Activated naive CD4-positive, alpha-beta T cell treated with anti-CD3 and anti-CD28 coated beads, Interleukin-2, amount 50 U/mL, for 24 hours (primary cell): ENCODE results near the gene PSMB4.
"Not testable (repeated sequence)": the region's sequence is repeated elsewhere in the genome, so short reads cannot be mapped to it uniquely, and the experiment has no call there.

Experiments
- H3K27ac Mint-ChIP-seq: one replicate; pipeline ENCODE4 v1.8.0; 2021; ENCODE audit warnings: mild to moderate bottlenecking, mixed read lengths
- H3K27me3 Mint-ChIP-seq: one replicate; pipeline ENCODE4 v1.8.0; 2021; ENCODE audit warnings: mixed read lengths
- H3K36me3 Mint-ChIP-seq: one replicate; pipeline ENCODE4 v1.8.0; 2021; ENCODE audit warnings: mixed read lengths
- H3K4me1 Mint-ChIP-seq: one replicate; pipeline ENCODE4 v1.8.0; 2021; ENCODE audit warnings: mixed read lengths
- H3K4me3 Mint-ChIP-seq: one replicate; pipeline ENCODE4 v1.8.0; 2021; ENCODE audit warnings: mild to moderate bottlenecking, mixed read lengths
- H3K9me3 Mint-ChIP-seq: one replicate; pipeline ENCODE4 v1.8.0; 2021; ENCODE audit warnings: mixed read lengths

Gene PSMB4

DNA sequence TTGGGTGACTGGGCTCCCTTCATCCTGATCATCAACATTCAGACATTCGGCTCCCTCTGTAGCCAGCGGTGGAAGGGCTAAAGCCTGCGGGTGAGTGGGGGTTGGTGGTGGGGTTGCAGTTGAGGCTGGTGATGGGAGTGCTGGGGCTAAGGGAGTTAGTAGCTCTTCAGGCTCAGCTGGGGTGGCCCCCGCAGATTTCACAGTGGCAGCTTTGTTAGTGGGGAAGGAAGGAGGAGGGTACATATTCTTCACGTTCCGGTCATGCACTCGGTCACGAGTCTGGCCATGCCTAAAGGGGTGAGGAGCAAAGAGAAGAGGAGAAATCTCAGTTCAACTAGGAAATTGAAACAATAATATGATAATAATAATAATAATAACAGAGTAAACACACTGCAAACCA, 6.8 kb downstream of the PSMB4 start:
- Mint-ChIP-seq H3K36me3 (peaks cover 17% of the 10 kb centered on the region), H3K4me3 (no peak overlapping the region), H3K4me1 (peaks cover 10% of the 10 kb centered on the region), H3K9me3 (no peaks in the 10 kb centered on the region), H3K27me3 (no peaks in the 10 kb centered on the region), H3K27ac (no peak overlapping the region)

DNA sequence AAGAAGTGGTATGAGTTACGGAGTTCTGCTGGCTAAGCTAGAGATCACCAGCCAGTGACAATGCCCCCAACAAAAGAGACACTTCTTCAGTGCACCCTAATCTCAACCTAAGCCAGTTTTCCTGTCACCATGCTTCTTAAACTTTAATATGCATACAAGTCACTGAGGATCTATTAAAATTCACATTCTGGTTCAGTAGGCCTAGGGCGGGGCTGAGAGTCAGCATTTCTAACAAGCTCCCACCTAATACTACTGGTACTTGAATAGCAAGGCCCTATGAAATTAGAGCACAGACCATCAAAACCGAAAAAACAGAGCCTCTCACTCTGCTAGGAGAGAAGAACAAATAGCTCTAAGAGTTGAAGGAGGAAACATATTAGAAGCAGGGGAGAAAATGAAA, 7.9 kb downstream of the PSMB4 start:
- Mint-ChIP-seq H3K4me3 (no peak overlapping the region), H3K27ac (no peak overlapping the region), H3K36me3 (peaks cover 16% of the 10 kb centered on the region), H3K27me3 (no peaks in the 10 kb centered on the region), H3K4me1 (no peaks in the 10 kb centered on the region), H3K9me3 (no peaks in the 10 kb centered on the region)

DNA sequence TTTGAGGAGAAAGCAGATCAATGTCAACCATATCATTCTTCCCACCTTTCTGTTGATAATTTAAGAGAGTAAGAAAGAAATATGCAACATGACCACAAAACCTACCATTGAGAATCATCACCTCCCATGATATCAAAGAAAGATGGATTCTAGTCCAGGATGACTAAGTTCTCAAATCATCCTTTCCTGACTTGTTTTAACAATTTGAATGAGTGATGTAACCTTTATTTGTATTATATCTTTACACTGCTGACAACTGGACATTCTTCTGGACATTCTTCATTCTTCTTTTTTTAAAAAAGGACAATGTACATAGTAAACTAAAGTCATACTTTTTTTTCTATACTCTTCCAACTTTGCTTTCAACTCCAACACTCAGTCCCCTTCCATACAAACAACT, 9.5 kb downstream of the PSMB4 start:
- no peak overlapping the region for H3K27ac Mint-ChIP-seq
- no peak overlapping the region for H3K4me3 Mint-ChIP-seq
- no peaks in the 10 kb centered on the region for H3K4me1 Mint-ChIP-seq
- H3K9me3 Mint-ChIP-seq, result no peaks in the 10 kb centered on the region
- no peaks in the 10 kb centered on the region for H3K27me3 Mint-ChIP-seq
- H3K36me3 Mint-ChIP-seq, result peaks cover 18% of the 10 kb centered on the region

DNA sequence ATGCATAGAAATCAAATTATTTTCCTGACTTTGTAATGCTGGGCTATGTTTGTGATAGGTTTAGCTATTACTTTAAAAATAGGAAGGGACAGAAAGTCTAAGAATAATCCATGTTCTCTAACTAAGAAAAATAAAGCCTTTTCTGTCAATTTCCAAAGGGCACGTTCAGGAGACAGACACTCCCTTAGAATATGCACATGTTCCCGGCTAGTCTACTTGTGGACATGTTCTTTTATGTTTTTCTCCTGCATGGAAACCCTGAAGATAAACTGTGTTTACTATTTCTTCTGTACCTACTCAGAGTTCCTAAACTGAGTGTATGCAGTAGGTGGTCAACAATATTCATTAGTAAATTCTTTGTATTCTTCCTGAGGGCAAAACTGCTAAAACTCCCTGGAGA, 12.5 kb downstream of the PSMB4 start:
- Mint-ChIP-seq H3K4me1 (no peaks in the 10 kb centered on the region), H3K27me3 (no peaks in the 10 kb centered on the region), H3K36me3 (peaks cover 22% of the 10 kb centered on the region), H3K27ac (no peak overlapping the region), H3K9me3 (no peaks in the 10 kb centered on the region), H3K4me3 (no peak overlapping the region)

DNA sequence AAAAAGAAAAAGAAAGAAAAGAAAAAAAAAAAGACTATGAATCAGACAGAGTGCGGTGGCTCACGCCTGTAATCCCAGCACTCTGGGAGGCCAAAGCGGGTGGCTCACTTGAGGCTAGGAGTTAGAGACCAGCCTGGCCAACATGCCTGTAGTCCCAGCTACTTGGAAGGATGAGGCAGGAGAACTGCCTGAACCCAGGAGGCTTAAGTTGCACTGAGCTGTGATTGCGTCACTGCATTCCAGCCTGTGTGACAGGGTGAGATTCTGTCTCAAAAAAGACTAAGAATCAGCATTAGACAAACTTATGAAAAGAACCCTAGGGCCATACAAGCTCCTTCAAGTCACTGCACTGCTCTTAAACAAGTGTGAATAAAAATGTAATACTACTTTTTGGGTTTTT, 16.9 kb downstream of the PSMB4 start:
- Mint-ChIP-seq H3K4me1 (no peaks in the 10 kb centered on the region), H3K36me3 (peaks cover 15% of the 10 kb centered on the region), H3K9me3 (no peaks in the 10 kb centered on the region), H3K4me3 (no peak overlapping the region), H3K27ac (no peak overlapping the region), H3K27me3 (no peaks in the 10 kb centered on the region)

DNA sequence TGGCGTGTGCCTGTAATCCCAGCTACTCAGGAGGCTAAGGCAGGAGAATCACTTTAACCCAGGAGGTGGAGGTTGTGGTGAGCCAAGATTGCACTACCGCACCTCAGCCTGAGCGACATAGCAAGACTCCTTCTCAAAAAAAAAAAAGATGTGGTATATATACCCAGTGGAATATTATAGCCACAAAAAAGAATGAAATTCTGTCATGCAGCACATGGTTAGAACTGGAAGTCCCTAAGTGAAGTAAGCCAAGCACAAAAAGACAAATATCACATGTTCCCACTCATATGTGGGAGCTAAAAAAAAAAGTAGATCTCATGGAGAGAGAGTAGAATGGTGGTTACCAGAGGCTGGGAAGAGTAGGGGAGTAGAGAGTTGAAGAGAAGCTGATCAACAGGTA, 18.7 kb downstream of the PSMB4 start:
- peak overlapping the region; percentile 53 for H3K27ac Mint-ChIP-seq
- no peaks in the 10 kb centered on the region for H3K9me3 Mint-ChIP-seq
- no peaks in the 10 kb centered on the region for H3K4me1 Mint-ChIP-seq
- H3K4me3 Mint-ChIP-seq, result no peak overlapping the region
- H3K36me3 Mint-ChIP-seq, result peaks cover 11% of the 10 kb centered on the region
- H3K27me3 Mint-ChIP-seq, result no peaks in the 10 kb centered on the region

DNA sequence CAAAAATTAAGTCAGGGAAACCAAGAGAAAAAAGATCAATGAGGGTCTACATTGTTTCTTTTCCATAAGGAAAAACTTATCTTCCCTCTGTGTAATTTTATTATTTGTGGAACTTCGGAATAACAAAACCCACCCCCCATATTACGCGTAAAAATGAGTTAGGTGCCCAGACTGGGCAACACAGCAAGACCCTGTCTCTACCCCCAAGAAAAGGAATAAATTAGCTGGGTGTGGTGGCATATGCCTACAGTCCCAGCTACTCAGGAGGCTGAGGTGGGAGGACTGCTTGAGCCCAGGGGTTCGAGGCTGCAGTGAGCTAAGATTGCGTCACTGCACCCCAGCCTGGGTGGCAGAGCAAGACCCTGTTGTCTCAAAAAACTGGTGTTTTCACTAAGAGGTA, 20.4 kb downstream of the PSMB4 start:
- no peaks in the 10 kb centered on the region for H3K27me3 Mint-ChIP-seq
- H3K27ac Mint-ChIP-seq, result no peak overlapping the region
- no peaks in the 10 kb centered on the region for H3K9me3 Mint-ChIP-seq
- peaks cover 13% of the 10 kb centered on the region for H3K36me3 Mint-ChIP-seq
- H3K4me3 Mint-ChIP-seq, result no peak overlapping the region
- no peaks in the 10 kb centered on the region for H3K4me1 Mint-ChIP-seq

DNA sequence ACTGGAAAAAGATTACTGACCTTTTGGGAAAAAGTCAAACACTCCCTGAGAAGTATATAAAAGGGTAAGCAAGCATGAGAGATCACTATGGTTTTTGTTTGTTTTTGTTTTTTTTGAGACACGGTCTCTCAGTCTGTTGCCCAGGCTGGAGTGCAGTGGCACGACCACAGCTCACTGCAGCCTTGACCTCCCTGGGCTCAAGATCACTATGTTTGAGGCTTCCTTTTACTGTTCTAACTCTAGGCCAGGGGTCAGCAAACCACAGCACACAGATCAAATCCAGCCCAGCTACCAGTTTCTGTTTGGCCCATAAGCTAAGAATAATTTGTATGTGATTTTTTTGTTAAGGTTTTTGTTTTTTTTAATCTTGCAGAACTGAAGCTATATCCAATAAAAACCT, 25.7 kb downstream of the PSMB4 start:
- H3K27me3 Mint-ChIP-seq, result no peaks in the 10 kb centered on the region
- H3K4me1 Mint-ChIP-seq, result no peaks in the 10 kb centered on the region
- H3K36me3 Mint-ChIP-seq, result peaks cover 17% of the 10 kb centered on the region
- no peak overlapping the region for H3K4me3 Mint-ChIP-seq
- no peak overlapping the region for H3K27ac Mint-ChIP-seq
- H3K9me3 Mint-ChIP-seq, result no peaks in the 10 kb centered on the region

DNA sequence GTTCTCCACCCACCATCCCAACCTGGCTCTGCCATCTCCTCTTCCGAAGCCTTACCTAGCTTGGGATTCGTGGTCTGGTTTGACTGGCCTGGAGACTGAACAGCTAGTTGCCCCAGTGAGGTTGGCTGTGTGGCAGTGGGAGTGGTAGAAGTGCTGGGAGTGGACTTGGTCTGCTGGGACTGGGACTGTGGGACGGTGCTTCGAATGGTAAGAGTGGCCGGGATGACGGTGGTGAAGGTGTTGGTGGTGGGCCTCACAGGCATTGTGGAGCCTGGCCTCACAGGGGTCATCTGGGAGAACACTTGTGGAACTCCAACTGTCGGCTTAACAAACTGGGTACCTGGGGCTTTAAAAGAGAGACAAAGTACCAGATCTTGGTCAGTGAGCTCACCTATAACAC, 28.7 kb downstream of the PSMB4 start:
- H3K4me3 Mint-ChIP-seq, result no peak overlapping the region
- no peak overlapping the region for H3K27ac Mint-ChIP-seq
- no peaks in the 10 kb centered on the region for H3K9me3 Mint-ChIP-seq
- peaks cover 16% of the 10 kb centered on the region for H3K36me3 Mint-ChIP-seq
- peaks cover 5% of the 10 kb centered on the region for H3K4me1 Mint-ChIP-seq
- no peaks in the 10 kb centered on the region for H3K27me3 Mint-ChIP-seq

DNA sequence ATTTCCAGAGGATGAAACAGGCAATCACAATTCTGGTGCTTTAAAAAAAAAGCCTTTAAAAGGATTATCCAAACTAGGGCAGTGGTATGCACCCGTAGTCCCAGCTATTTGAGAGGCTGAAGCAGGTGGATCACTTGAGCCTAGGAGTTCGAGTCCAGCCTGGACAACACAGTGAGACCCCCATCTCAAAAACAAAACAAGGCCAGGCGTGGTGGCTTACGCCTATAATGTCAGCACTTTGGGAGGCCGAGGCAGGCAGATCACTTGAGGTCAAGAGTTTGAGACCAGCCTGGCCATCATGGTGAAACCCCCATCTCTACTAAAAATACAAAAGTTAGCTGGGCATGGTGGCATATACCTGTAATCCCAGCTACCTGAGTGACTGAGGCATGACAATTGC, 34.5 kb downstream of the PSMB4 start:
- not testable (repeated sequence) for H3K36me3 Mint-ChIP-seq, H3K27me3 Mint-ChIP-seq, H3K27ac Mint-ChIP-seq, H3K4me3 Mint-ChIP-seq, H3K9me3 Mint-ChIP-seq
- H3K4me1 Mint-ChIP-seq, result peaks cover 33% of the 10 kb centered on the region

DNA sequence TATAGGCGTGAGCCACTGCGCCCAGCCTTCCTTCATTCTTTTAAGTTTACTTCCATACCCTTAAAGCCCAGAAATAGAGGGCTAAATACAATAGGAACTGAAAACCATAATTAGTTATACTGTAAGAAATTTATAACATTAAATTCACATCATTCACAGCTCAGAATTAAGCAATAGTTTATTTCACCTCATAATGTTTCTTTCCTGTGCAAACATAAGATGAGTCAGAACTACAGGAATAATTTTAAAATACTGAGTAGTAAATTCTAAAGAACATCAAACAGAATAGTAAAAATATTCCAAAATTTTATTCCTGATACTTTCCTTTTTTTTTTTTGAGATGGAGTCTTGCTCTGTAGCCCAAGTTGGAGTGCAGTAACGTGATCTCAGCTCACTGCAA, 35.8 kb downstream of the PSMB4 start:
- Mint-ChIP-seq H3K27me3 (no peaks in the 10 kb centered on the region), H3K4me1 (peaks cover 43% of the 10 kb centered on the region), H3K36me3 (peaks cover 3% of the 10 kb centered on the region), H3K9me3 (no peaks in the 10 kb centered on the region), H3K4me3 (no peak overlapping the region), H3K27ac (no peak overlapping the region)

DNA sequence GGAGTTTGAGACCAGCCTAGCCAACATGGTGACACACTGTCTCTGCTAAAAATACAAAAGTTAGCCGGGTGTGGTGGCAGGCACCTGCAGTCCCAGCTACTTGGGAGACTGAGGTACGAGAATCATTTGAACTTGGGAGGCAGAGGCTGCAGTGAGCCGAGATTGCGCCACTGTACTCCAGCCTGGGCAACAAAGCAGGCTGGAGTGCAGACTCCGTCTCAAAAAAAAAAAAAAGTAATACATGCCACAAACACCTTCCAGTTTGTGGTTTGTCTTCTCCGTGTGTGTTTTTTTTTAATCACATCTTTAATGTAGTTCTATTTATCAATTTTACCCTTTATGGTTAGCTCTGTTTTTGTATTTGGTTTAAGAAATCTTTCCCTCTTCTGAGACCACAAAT, 37.6 kb downstream of the PSMB4 start:
- Mint-ChIP-seq H3K27me3 (no peaks in the 10 kb centered on the region), H3K4me3 (no peak overlapping the region), H3K36me3 (peaks cover 4% of the 10 kb centered on the region), H3K27ac (no peak overlapping the region), H3K4me1 (peaks cover 56% of the 10 kb centered on the region), H3K9me3 (no peaks in the 10 kb centered on the region)

DNA sequence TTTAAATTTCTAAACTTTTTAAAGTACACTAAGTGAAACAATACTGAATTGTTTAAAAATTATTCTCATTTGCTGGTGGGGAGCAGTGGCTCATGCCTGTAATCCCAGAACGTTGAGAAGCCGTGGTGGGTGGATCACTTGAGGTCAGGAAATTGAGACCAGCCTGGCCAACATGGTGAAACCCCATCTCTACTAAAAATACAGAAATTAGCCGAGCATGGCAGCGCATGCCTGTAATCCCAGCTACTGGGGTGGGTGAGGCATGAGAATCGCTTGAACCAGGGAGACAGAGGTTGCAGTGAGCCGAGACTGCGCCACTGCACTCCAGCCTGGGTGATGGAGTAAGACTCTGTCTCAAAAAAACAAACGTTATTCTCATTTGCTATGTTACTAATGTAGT, 38.0 kb downstream of the PSMB4 start:
- H3K4me1 Mint-ChIP-seq, result peaks cover 55% of the 10 kb centered on the region
- not testable (repeated sequence) for H3K36me3 Mint-ChIP-seq, H3K9me3 Mint-ChIP-seq, H3K27me3 Mint-ChIP-seq, H3K27ac Mint-ChIP-seq, H3K4me3 Mint-ChIP-seq

DNA sequence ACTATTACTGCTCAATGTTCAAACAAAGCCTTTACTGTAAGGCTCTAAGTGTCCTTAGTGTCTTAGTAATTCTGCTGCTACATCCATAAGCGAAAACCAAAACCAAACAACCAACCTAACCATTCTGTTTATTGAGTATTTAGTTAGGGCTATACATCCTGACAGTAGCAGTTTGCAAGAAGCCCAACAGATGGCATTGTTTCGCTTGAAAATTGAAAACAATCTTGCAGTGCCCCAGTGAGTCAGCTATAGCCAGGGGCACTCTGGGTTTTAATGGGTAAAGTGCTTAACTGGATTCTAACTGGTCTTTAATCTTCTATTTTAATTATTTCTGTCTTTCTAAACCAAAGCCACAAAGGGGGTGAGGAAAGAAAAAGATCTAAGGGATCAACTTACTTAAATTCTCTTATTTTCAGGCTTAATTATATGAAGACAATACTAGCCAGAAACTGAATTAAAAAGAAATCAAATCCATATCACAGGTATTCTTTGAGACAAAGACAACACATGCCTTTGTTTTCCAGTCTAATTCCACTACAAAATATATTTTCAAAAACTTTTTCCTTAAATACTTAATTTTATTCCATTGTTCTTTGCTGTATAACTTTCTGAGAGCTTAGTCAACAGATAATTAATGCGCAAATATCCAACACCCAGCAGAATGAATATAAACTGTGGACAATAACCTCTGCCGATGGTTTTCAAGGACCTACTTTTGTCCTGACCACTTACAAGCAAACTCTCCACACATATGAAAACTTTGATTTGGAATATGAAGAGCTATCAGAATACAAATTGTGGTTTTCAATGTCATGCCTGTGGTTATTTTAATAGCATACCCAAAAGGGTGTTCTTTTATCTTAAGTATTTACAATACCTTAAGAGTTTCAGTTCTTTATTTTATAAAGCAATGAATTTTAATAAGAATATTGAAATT, 44.7 kb downstream of the PSMB4 start:
- no peaks in the 10 kb centered on the region for H3K9me3 Mint-ChIP-seq
- H3K4me3 Mint-ChIP-seq, result no peak overlapping the region
- no peak overlapping the region for H3K27ac Mint-ChIP-seq
- peaks cover 5% of the 10 kb centered on the region for H3K36me3 Mint-ChIP-seq
- peaks cover 70% of the 10 kb centered on the region for H3K4me1 Mint-ChIP-seq
- H3K27me3 Mint-ChIP-seq, result no peaks in the 10 kb centered on the region

DNA sequence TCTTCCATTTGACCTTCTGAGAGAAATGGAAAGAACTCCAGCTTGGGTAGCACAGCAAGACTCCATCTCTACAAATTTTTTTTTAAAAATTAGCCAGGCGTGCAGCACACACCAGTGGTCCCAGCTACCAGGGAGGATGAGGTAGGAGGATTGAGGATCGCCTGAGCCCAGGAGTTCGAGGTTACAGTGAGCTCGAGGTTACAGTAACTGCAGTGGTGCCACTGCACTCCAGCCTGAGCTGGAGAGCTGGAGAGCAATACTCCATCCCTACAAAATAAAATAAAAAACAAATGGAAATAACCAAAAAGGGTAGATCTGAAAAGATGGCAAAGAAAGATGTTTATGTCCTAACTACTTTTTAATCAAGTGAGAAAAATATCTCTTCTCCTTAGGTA, 45.4 kb downstream of the PSMB4 start:
- peaks cover 66% of the 10 kb centered on the region for H3K4me1 Mint-ChIP-seq
- H3K4me3 Mint-ChIP-seq, result no peak overlapping the region
- H3K27ac Mint-ChIP-seq, result no peak overlapping the region
- H3K27me3 Mint-ChIP-seq, result no peaks in the 10 kb centered on the region
- H3K36me3 Mint-ChIP-seq, result peaks cover 5% of the 10 kb centered on the region
- H3K9me3 Mint-ChIP-seq, result no peaks in the 10 kb centered on the region

DNA sequence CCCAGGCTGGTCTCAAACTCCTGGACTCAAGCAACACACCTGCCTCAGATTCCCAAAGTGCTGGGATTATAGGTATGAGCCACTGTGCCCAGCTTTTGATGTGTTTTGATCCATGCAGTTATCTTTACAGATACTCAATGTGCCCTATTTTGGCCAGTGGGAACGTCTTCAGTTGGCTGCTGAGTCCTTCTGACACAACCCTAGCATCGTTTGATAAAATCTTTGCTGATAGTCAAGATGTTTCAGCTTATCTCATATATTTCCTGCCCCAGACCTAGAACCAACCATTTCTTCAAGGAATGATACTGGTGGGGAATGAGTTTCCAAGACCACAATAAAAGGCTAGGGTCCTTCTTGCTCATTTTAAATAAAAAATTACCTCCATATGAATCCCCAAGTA, 48.3 kb downstream of the PSMB4 start:
- no peaks in the 10 kb centered on the region for H3K27me3 Mint-ChIP-seq
- H3K9me3 Mint-ChIP-seq, result no peaks in the 10 kb centered on the region
- no peak overlapping the region for H3K27ac Mint-ChIP-seq
- H3K4me1 Mint-ChIP-seq, result peaks cover 56% of the 10 kb centered on the region
- peaks cover 2% of the 10 kb centered on the region for H3K36me3 Mint-ChIP-seq
- no peak overlapping the region for H3K4me3 Mint-ChIP-seq
